ENCODE data around the gene MALL. TPM values are rescaled to one million over a fixed set of nuclear protein-coding genes. Genes with fewer than 3 reads are reported as not detected.
"Not testable (repeated sequence)": the region's sequence is repeated elsewhere in the genome, so short reads cannot be mapped to it uniquely, and the experiment has no call there.

Gene MALL
- total and polyA plus RNA-seq, 7 donors = 2.6 to 10.0 (median 4.8) TPM

GRCh38 chr2:110114831-110115255 lies 779 bp downstream of the MALL start:
- no peaks in the 10 kb centered on the region for H3K36me3 ChIP-seq (ENCODE audit: insufficient read depth in 1 of 2, low read depth in 1 of 2)
- no peaks in the 10 kb centered on the region for H3K9me3 ChIP-seq
- DNase-seq (no peak), ATAC-seq (no peak)
- peak overlapping the region; percentile 58 for H3K4me3 ChIP-seq
- H3K27me3 ChIP-seq (ENCODE audit: insufficient read depth in 3 of 3, low read length in 2 of 3) = peaks cover 0 to 36% (median 8%) of the 10 kb centered on the region in 3 donors
- TF ChIP-seq CTCF (IDR thresholded peaks at IDR 0.05) = no peak
- H3K27ac ChIP-seq = no peak overlapping the region
- WGBS, 3 donors = 62 to 71% (median 66%) methylated on average over 14 of the region's 14 CpGs
- intact Hi-C loops (cut with DNase I) = no loop called here
- H3K4me1 ChIP-seq = no peaks in the 10 kb centered on the region

DNA sequence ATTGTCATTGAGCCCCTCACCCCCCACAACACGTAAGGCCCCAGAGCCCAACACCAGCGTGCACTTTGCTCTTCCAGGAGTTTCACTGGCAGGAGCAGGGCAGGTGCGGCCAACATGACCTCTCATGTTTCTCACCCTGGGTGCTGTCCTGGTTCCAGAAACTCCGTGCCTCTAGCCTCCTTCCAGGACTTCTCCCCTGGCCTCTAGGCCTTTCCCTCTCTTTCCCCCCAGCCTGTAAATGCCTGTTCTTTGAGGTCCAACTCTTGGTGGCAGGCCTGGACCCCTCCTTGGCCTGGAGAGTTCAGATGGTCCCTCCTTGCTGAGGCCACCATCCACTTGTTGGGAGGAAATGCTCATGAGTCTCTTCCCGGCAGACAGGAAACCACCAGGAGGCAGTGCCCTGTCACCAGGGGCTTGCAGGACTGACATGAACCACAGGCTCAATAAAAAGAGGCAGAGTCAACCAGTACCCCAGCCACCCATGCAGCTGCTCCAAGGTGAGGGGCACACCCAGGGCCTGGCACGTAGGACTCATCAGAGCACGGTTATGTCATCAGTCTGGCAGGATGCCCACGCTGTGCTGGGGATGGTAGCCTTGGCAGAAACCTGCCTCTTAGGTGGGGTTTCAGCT lies 1.5 kb downstream of the MALL start:
- 52 to 63% (median 57%) methylated on average over 8 of the region's 8 CpGs for WGBS, 3 donors
- Histone ChIP-seq H3K4me1 (no peaks in the 10 kb centered on the region), H3K36me3 (ENCODE audit: insufficient read depth in 1 of 2, low read depth in 1 of 2) (no peaks in the 10 kb centered on the region), H3K9me3 (no peaks in the 10 kb centered on the region), H3K27ac (peak overlapping the region; percentile 2), H3K27me3 (ENCODE audit: insufficient read depth in 3 of 3, low read length in 2 of 3) (peaks cover 0 to 36% (median 8%) of the 10 kb centered on the region in 3 donors), H3K4me3 (peak overlapping the region; percentile 58)
- intact Hi-C loops (cut with DNase I) = no loop called here
- TF ChIP-seq CTCF (IDR thresholded peaks at IDR 0.05) = no peak
- peak in 2 of 4 donors; percentile 26 to 34 for ATAC-seq
- peak in 1 of 2 donors; percentile 29 for DNase-seq

DNA sequence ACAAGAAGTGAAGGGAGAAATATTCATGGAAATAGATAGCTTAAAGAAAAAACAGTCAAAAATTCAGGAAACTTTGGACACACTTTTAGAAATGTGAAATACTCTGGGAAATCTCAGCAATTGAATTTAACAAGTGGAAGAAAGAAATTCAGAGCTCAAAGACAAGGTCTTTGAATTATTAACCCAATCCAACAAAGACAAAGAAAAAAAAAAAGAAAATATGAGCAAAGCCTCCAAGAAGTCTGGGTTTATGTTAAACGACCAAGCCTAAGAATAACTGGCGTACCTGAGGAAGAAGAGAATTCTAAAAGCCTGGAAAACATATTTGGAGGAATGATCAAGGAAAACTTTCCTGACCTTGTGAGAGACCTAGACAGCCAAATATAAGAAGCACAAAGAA lies 7.3 kb downstream of the MALL start:
- intact Hi-C loops (cut with DNase I) = not testable (repeated sequence)
- WGBS, 3 donors = 89 to 96% (median 90%) methylated on average over 2 of the region's 2 CpGs

GRCh38 chr2:110107092-110108079 lies 8.2 kb downstream of the MALL start:
- Histone ChIP-seq H3K9me3 (no peaks in the 10 kb centered on the region), H3K27me3 (ENCODE audit: insufficient read depth in 3 of 3, low read length in 2 of 3) (no peaks in the 10 kb centered on the region), H3K4me3 (no peak overlapping the region), H3K27ac (no peak overlapping the region), H3K4me1 (no peaks in the 10 kb centered on the region), H3K36me3 (ENCODE audit: insufficient read depth in 1 of 2, low read depth in 1 of 2) (no peaks in the 10 kb centered on the region)
- ATAC-seq (no peak), DNase-seq (no peak)
- intact Hi-C loops (cut with DNase I) = no loop called here
- WGBS, 3 donors = 85 to 90% (median 87%) methylated on average over 3 of the region's 3 CpGs
- TF ChIP-seq CTCF (IDR thresholded peaks at IDR 0.05) = no peak

More for the DNA sequence above, 7.3 kb downstream of the MALL start:
- not testable (repeated sequence) for ATAC-seq; H3K27me3 ChIP-seq (ENCODE audit: insufficient read depth in 3 of 3, low read length in 2 of 3); H3K9me3 ChIP-seq; DNase-seq; H3K4me3 ChIP-seq; H3K27ac ChIP-seq; H3K36me3 ChIP-seq (ENCODE audit: insufficient read depth in 1 of 2, low read depth in 1 of 2); H3K4me1 ChIP-seq

GRCh38 chr2:110106642-110107041 lies 9.0 kb downstream of the MALL start:
- Histone ChIP-seq H3K36me3 (ENCODE audit: insufficient read depth in 1 of 2, low read depth in 1 of 2) (no peaks in the 10 kb centered on the region), H3K9me3 (no peaks in the 10 kb centered on the region), H3K27ac (no peak overlapping the region), H3K27me3 (ENCODE audit: insufficient read depth in 3 of 3, low read length in 2 of 3) (no peaks in the 10 kb centered on the region), H3K4me3 (no peak overlapping the region), H3K4me1 (no peaks in the 10 kb centered on the region)
- no peak for ATAC-seq
- WGBS, 3 donors = 73 to 83% (median 75%) methylated on average over 6 of the region's 6 CpGs
- no peak for TF ChIP-seq CTCF (IDR thresholded peaks at IDR 0.05)
- intact Hi-C loops (cut with DNase I) = no loop called here
- no peak for DNase-seq
